AG04450 (cell line): ENCODE results near the gene OR7G1. TPM values are rescaled to one million over a fixed set of nuclear protein-coding genes. Genes with fewer than 3 reads are reported as not detected.

Experiments used
- CTCF ChIA-PET: fragments of 300-600, 350-600 bp; formaldehyde crosslinking; extraction: SDS; loops from one replicate; lab custom pipeline; 2022; ENCODE audit warnings: antibody characterized with exemption, inconsistent platforms; lab: Charles Lee
- POLR2A ChIA-PET: fragments of 350-600 bp; formaldehyde crosslinking; extraction: SDS; loops from one replicate; lab custom pipeline; 2021; ENCODE audit warnings: antibody characterized with exemption, inconsistent platforms; lab: Yijun Ruan, JAX
- DNase-seq: peaks from one replicate; pipeline ENCODE4 v3.0.0-alpha.2; 2011; ENCODE audit warnings: low read depth, low spot score
- H3K27ac ChIP-seq: one replicate; pipeline ENCODE4 v1.5.1; 2012; ENCODE audit warnings: low read depth, low read length, control low read depth
- H3K27me3 ChIP-seq: one replicate; pipeline ENCODE4 v1.6.0; 2012; ENCODE audit warnings: low read length; ENCODE audit not compliant: control insufficient read depth, insufficient read depth
- H3K4me3 ChIP-seq: 2 replicates; pipeline ENCODE4 v1.5.1; 2011; ENCODE audit warnings: mild to moderate bottlenecking, low read depth, low read length, control low read depth
- H3K9me3 ChIP-seq: 2 replicates; pipeline ENCODE4 v1.5.1; 2012; ENCODE audit warnings: low read length; ENCODE audit not compliant: control insufficient read depth, insufficient read depth
- polyA plus RNA-seq: library from polyadenylated mRNA; depleted of rRNA; stranded (reverse); fragments of >200 nt; gene quantifications from 2 replicates; pipeline ENCODE4 v1.2.3, GENCODE V29; 2011
- TF ChIP-seq, protein P1 (sequence below): IDR thresholded peaks from 2 replicates; pipeline ENCODE4 v1.5.1; 2011; ENCODE audit warnings: low read depth, low read length, control low read depth, inconsistent platforms

The OR7G1 gene
- polyA plus RNA-seq, 1 experiment = not detected

DNA sequence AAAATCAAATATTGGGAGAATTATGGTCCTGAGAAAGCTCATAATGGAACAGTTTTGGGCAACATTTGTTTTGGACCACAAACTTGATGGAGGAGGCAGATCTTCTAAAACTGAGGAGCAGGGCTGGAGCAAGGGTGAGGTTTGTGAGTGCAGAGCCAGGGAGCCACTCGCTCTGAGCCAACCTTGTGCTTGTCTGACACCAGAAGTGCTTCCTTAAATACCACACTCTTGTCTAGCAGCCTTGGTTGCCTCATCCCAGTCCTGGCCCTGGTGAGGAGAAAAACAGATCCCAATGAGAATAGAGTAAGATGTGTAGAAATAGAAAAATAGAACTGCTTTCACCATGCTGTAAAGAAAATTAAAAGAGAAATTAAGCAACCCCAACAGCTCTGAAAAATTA lies 31.3 kb upstream of the OR7G1 start:
- POLR2A ChIA-PET = interaction anchor here (0.6 kb wide), 1 partner anchor 78 kb away, joined by 3 read pairs; no protein-coding TSS in a partner anchor
- Histone ChIP-seq H3K4me3 (no peak overlapping the region), H3K27ac (no peak overlapping the region), H3K9me3 (peaks cover 59% of the 10 kb centered on the region), H3K27me3 (no peaks in the 10 kb centered on the region)
- no peak for DNase-seq
- CTCF ChIA-PET = interaction anchor here (0.6 kb wide), 1 partner anchor 37 kb away, joined by 5 read pairs; no protein-coding TSS in a partner anchor
- TF ChIP-seq, protein P1, sequence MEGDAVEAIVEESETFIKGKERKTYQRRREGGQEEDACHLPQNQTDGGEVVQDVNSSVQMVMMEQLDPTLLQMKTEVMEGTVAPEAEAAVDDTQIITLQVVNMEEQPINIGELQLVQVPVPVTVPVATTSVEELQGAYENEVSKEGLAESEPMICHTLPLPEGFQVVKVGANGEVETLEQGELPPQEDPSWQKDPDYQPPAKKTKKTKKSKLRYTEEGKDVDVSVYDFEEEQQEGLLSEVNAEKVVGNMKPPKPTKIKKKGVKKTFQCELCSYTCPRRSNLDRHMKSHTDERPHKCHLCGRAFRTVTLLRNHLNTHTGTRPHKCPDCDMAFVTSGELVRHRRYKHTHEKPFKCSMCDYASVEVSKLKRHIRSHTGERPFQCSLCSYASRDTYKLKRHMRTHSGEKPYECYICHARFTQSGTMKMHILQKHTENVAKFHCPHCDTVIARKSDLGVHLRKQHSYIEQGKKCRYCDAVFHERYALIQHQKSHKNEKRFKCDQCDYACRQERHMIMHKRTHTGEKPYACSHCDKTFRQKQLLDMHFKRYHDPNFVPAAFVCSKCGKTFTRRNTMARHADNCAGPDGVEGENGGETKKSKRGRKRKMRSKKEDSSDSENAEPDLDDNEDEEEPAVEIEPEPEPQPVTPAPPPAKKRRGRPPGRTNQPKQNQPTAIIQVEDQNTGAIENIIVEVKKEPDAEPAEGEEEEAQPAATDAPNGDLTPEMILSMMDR = no peak

DNA sequence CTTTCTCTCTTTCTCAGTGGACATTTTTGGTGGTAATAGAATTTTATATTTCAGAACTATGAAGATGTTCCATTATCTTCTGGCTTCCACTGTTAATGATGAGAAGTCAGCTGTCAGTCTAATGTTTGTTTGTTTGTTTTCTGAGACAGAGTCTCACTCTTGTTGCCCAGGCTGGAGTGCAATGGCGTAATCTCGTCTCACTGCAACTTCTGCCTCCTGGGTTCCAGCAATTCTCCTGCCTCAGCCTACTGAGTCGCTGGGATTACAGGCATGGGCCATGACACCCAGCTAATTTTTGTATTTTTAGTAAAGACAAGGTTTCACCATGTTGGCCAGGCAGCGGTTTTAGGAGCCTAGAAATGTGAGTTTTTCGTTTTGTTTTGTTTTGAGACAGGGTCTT lies 29.4 kb upstream of the OR7G1 start:
- ChIA-PET CTCF (no interaction called here), POLR2A (no interaction called here)
- TF ChIP-seq, protein P1 = no peak
- Histone ChIP-seq H3K27ac (no peak overlapping the region), H3K4me3 (no peak overlapping the region), H3K27me3 (no peaks in the 10 kb centered on the region), H3K9me3 (peaks cover 43% of the 10 kb centered on the region)
- DNase-seq = no peak

GRCh38 chr19:9140159-9140874 lies 24.8 kb upstream of the OR7G1 start, which contains the start of gene ZNF317:
TSS of gene ZNF317 (plus strand) at chr19:9140397. CDS start at chr19:9156017, 15,620 bp downstream.
- CTCF ChIA-PET = no interaction called here
- peak; percentile 78 for DNase-seq
- POLR2A ChIA-PET = no interaction called here
- H3K27me3 ChIP-seq = no peaks in the 10 kb centered on the region
- peak within 1 kb of the TSS; percentile 47 for H3K27ac ChIP-seq
- H3K9me3 ChIP-seq = peaks cover 12% of the 10 kb centered on the region
- H3K4me3 ChIP-seq = peak within 1 kb of the TSS; percentile 68
- TF ChIP-seq, protein P1 = no peak

DNA sequence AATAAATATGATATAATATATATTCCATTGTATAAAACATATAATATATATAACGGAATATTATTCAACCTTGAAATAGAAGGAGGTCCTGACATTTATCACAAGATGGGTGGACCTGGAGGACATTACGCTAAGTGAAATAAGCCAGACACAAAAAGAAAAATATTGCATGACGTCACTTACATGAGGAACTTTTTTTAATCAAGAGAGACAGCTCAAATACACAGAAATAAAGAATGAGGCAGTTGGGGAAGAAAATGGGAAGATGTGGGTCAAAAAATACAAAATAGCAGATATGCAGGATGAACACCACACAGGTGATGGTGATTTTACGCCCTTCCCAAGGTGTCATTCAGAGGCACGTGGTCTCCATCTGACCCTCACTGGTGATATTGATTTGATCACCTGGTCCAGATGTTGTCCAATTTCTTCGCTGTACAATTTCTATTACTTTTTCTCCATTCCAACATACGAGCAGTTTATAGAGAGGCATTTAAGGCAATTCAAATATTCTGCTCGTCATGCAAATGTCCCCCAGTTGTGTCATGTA lies 24.1 kb upstream of the OR7G1 start:
- TF ChIP-seq, protein P1 = no peak
- DNase-seq = no peak
- H3K4me3 ChIP-seq = peak overlapping the region; percentile 68
- no peak overlapping the region for H3K27ac ChIP-seq
- ChIA-PET POLR2A (no interaction called here), CTCF (no interaction called here)
- peaks cover 6% of the 10 kb centered on the region for H3K9me3 ChIP-seq
- no peaks in the 10 kb centered on the region for H3K27me3 ChIP-seq

- POLR2A ChIA-PET = no interaction called here
- no peak for DNase-seq
- Histone ChIP-seq H3K9me3 (peaks cover 10% of the 10 kb centered on the region; the same call in 1 of the 2 replicates), H3K27ac (no peak overlapping the region), H3K27me3 (no peaks in the 10 kb centered on the region), H3K4me3 (no peak overlapping the region)
- TF ChIP-seq, protein P1 = no peak
- CTCF ChIA-PET = interaction anchor here (0.6 to 0.7 kb wide), 3 partner anchors 38 to 665 kb away, joined by 3 to 4 read pairs (median 4); no protein-coding TSS in a partner anchor
These were observed 16.9 kb upstream of the OR7G1 start for GRCh38 chr19:9132422-9132821.
